GM18861 (cell line): ENCODE measurements around the gene UQCC5.

Source experiments
- ATAC-seq: cut with Tn5 transposase; IDR thresholded peaks from one replicate; pipeline ENCODE4 v1.9.1; 2021; ENCODE audit not compliant: unreplicated experiment

Gene UQCC5

DNA sequence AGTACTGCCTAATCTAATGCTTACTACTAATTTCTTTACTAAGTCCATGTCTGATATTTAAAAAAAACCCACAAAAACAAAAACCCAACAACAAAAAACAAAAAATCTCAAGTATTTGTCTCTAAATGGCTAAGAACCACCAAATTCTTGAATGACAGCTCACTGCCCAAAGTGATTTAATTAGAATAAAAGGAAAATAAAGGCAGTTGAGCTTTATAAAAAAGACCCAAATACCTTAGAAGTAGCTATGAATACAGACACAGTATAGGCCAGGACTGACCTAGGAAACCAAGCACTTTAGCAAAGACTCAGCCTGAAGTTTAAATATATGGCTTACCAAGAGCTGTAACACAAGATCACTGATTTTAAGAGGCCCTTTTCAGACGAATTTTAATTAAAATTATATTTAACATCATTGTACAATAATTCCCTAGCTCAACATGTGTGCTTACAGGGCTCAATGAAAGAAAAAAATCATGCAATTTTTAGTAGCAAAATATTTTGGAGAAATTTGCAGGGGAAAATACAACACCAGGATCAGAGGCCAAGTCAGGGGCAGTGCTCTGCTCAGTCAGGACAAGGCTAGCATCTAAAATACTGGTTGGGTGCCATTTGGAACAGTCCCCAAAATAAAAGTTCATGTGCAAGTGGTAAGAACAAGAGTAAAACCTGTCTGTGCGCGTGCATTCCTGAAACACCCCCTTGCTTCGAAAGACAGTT lies 24.8 kb downstream of the UQCC5 start:
- no peak for ATAC-seq

DNA sequence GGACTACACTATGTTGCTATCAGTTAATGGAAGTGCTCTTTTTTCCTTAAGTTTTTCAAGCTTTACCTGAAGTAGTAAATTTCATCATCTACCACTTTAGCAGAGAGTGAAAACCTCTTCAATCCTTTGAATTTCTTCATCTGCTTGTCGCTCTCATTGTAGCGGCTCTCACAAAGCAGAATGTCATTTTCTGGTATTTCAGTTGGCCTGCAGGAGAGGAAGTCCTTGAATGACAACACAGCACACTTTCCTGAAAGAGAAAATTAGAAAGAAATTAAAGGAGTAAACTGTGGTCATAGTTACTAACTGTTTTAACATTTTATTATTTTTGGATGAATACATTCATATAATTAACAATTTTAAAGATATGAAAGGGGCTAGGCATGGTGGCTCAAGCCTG lies 27.6 kb downstream of the UQCC5 start:
- no peak for ATAC-seq

- ATAC-seq, result no peak
These were observed 31.7 kb downstream of the UQCC5 start for GRCh38 chr3:52568069-52568468.

DNA sequence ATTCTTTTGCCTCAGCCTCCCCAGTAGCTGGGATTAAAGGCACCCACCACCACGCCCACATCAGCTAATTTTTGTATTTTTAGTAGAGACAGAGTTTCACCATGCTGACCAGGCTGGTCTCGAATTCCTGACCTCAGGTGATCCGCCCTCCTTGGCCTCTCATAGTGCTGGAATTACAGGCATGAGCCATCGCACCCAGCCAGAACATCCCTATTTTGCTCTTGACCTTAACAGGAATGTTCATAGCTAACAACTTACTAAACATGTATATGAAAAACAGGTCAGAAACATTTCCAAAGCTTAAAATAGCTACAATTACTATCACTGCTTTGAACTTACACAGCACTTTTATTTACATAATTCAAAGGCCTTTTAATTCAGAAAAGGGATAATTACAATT lies 33.7 kb downstream of the UQCC5 start:
- ATAC-seq, result no peak

DNA sequence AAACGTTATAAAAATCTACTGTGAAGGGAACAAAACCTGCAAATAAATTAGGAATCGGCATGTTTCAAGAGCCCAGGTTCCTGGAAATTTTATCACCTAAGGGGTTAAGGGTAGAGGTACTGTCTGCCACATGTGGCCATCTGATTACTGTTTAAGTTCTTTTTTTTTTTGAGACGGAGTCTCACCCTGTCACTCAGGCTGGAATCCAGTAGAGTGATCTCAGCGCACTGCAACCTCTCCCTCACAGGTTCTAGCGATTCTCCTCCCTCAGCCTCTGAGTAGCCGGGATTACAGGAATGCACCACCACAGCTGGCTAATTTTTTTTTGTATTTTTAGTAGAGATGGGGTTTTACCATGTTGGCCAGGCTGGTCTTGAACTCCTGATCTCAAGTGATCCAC lies 35.8 kb downstream of the UQCC5 start:
- no peak for ATAC-seq

GRCh38 chr3:52574056-52574965 lies 37.9 kb downstream of the UQCC5 start:
- no peak for ATAC-seq
